CD4-positive, alpha-beta memory T cell (primary cell): ENCODE measurements around the gene REEP6. TPM values are rescaled to one million over a fixed set of nuclear protein-coding genes. Genes with fewer than 3 reads are reported as not detected.
A peak's percentile ranks its signal among the peaks of the same experiment; 100 is the strongest.

Experiments used
- CTCF ChIA-PET: fragments of 350-600 bp; sonication (Branson Sonifier 250); formaldehyde crosslinking; loops from one replicate; lab custom pipeline; 2021; ENCODE audit warnings: inconsistent platforms; ENCODE audit not compliant: partially characterized antibody; lab: Charles Lee
- POLR2A ChIA-PET: fragments of 350-600 bp; sonication (Branson Sonifier 250); formaldehyde crosslinking; loops from one replicate; lab custom pipeline; 2021; ENCODE audit not compliant: partially characterized antibody; lab: Charles Lee
- DNase-seq, 5 donors: peaks; one replicate each; pipeline versions ENCODE4 v3.0.0 to v3.0.0-alpha.2; 2020 to 2022; ENCODE audit warnings: mixed read lengths in 1 of 5
- H3K27ac ChIP-seq: one replicate; pipeline ENCODE4 v1.7.0; 2013; ENCODE audit warnings: low read depth, low read length
- H3K27me3 ChIP-seq: 2 replicates; pipeline ENCODE4 v1.7.0; 2013; ENCODE audit warnings: mild to moderate bottlenecking, low read length, moderate library complexity; ENCODE audit not compliant: insufficient read depth
- H3K36me3 ChIP-seq: 2 replicates; pipeline ENCODE4 v1.7.0; 2013; ENCODE audit warnings: mild to moderate bottlenecking, low read length, moderate library complexity; ENCODE audit not compliant: insufficient read depth
- H3K4me1 ChIP-seq: 2 replicates; pipeline ENCODE4 v1.7.0; 2013; ENCODE audit warnings: mild to moderate bottlenecking, low read length, moderate library complexity; ENCODE audit not compliant: insufficient read depth
- H3K4me3 ChIP-seq, 2 donors: one replicate each; pipeline ENCODE4 v1.7.0; 2013; ENCODE audit warnings: low read length in 2 of 2, mild to moderate bottlenecking in 1 of 2
- H3K9me3 ChIP-seq, 2 donors: one replicate each; pipeline ENCODE4 v1.7.0; 2013; ENCODE audit warnings: low read length in 2 of 2, control low read depth in 1 of 2; ENCODE audit not compliant: control insufficient read depth in 1 of 2
- H3K27ac Mint-ChIP-seq, 7 donors: one replicate each; pipeline ENCODE4 v1.8.0; 2020 to 2021; ENCODE audit warnings: mixed read lengths in 7 of 7, mild to moderate bottlenecking in 6 of 7, inconsistent platforms in 3 of 7, moderate library complexity in 3 of 7
- H3K27me3 Mint-ChIP-seq, 2 donors: one replicate each; pipeline ENCODE4 v1.8.0; 2020 to 2021; ENCODE audit warnings: mixed read lengths in 2 of 2
- H3K36me3 Mint-ChIP-seq, 2 donors: one replicate each; pipeline ENCODE4 v1.8.0; 2020 to 2021; ENCODE audit warnings: mixed read lengths in 2 of 2, inconsistent platforms in 1 of 2, mild to moderate bottlenecking in 1 of 2
- H3K4me1 Mint-ChIP-seq, 4 donors: one replicate each; pipeline ENCODE4 v1.8.0; 2020 to 2021; ENCODE audit warnings: mixed read lengths in 4 of 4, mild to moderate bottlenecking in 1 of 4
- H3K4me3 Mint-ChIP-seq, 8 donors: one replicate each; pipeline ENCODE4 v1.8.0; 2020 to 2021; ENCODE audit warnings: mixed read lengths in 8 of 8, mild to moderate bottlenecking in 7 of 8, moderate library complexity in 6 of 8, inconsistent platforms in 3 of 8
- H3K9me3 Mint-ChIP-seq, 8 donors: one replicate each; pipeline ENCODE4 v1.8.0; 2020 to 2021; ENCODE audit warnings: mixed read lengths in 8 of 8, mild to moderate bottlenecking in 5 of 8, inconsistent platforms in 3 of 8, moderate library complexity in 1 of 8
- intact Hi-C: fragments of 100-400 bp; cut with micrococcal nuclease; formaldehyde crosslinking; loops from one replicate; pipeline ENCODE4 v1.15.1; 2023
- polyA plus RNA-seq, 2 donors: library from polyadenylated mRNA; unstranded; fragments of 300-500 nt; fragmentation: Illumina TruSeq; gene quantifications; one replicate each; pipeline ENCODE4 v1.2.3, GENCODE V29; 2021
- total RNA-seq, 2 experiments: library from RNA; stranded (reverse); gene quantifications; one replicate each; pipeline ENCODE4 v1.2.3, GENCODE V29; 2021

The REEP6 gene
- total and polyA plus RNA-seq, 4 experiments from 2014 or later: 1.00 to 3.3 (median 2.9) TPM

GRCh38 chr19:1457031-1457739 is 33.8 kb upstream of the REEP6 start:
- Mint-ChIP-seq H3K27me3 (peaks cover 14 to 28% of the 10 kb centered on the region in 2 donors), H3K27ac (no peak overlapping the region), H3K4me1 (peaks cover 2 to 12% (median 7%) of the 10 kb centered on the region in 4 donors), H3K36me3 (no peaks in the 10 kb centered on the region), H3K4me3 (no peak overlapping the region), H3K9me3 (peaks cover 0 to 2% (median 0%) of the 10 kb centered on the region in 8 donors)
- no peaks in the 10 kb centered on the region for H3K9me3 ChIP-seq
- intact Hi-C loops: no loop called here
- no peak overlapping the region for H3K4me3 ChIP-seq
- H3K27me3 ChIP-seq: no peaks in the 10 kb centered on the region
- H3K4me1 ChIP-seq: peaks cover 17% of the 10 kb centered on the region
- ChIA-PET POLR2A (interaction anchor here (1.9 to 3.7 kb wide), 2 partner anchors 13 to 15 kb away, joined by 4 to 20 read pairs; no protein-coding TSS in a partner anchor), CTCF (no interaction called here)
- H3K27ac ChIP-seq: no peak overlapping the region
- no peak for DNase-seq
- H3K36me3 ChIP-seq: no peaks in the 10 kb centered on the region

DNA sequence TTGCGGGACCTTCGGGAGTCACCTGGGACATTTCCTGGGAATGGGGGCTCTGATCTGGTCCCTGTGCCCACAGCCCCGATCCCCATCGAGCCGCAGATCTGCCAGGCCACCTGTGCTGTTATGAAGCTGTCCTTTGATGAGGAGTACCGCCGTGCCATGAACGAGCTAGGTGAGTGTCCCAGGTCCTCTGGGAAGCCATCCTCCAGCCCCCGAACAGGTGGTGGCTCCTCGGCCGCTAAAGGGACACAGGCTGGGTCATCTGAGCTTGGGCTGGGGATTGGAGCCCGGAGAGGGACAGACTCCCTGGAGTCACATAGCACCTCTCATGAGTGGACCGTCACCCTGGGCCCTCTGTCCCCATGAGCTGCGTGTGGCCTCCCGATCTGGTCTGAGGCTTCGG is 33.1 kb upstream of the REEP6 start:
- Histone ChIP-seq H3K9me3 (no peaks in the 10 kb centered on the region), H3K4me1 (peaks cover 17% of the 10 kb centered on the region), H3K27me3 (no peaks in the 10 kb centered on the region), H3K4me3 (no peak overlapping the region), H3K27ac (no peak overlapping the region), H3K36me3 (no peaks in the 10 kb centered on the region)
- CTCF ChIA-PET: no interaction called here
- Mint-ChIP-seq H3K4me1 (peaks cover 2 to 12% (median 7%) of the 10 kb centered on the region in 4 donors), H3K9me3 (peaks cover 0 to 2% (median 0%) of the 10 kb centered on the region in 8 donors), H3K27me3 (peaks cover 13 to 27% of the 10 kb centered on the region in 2 donors), H3K36me3 (no peaks in the 10 kb centered on the region), H3K4me3 (no peak overlapping the region), H3K27ac (no peak overlapping the region)
- POLR2A ChIA-PET: no interaction called here
- DNase-seq: no peak
- intact Hi-C loops: no loop called here

- no peaks in the 10 kb centered on the region for H3K36me3 Mint-ChIP-seq
- intact Hi-C loops: no loop called here
- CTCF ChIA-PET: no interaction called here
Observed at GRCh38 chr19:1459479-1459878, 31.5 kb upstream of the REEP6 start.

GRCh38 chr19:1460033-1460995 is 30.7 kb upstream of the REEP6 start:
- H3K4me3 ChIP-seq: no peak overlapping the region
- intact Hi-C loops: no loop called here
- Mint-ChIP-seq H3K4me1 (peaks cover 0 to 6% (median 5%) of the 10 kb centered on the region in 4 donors), H3K36me3 (no peaks in the 10 kb centered on the region), H3K4me3 (no peak overlapping the region), H3K9me3 (peaks cover 0 to 2% (median 0%) of the 10 kb centered on the region in 8 donors), H3K27me3 (peaks cover 8 to 16% of the 10 kb centered on the region in 2 donors), H3K27ac (no peak overlapping the region)
- H3K9me3 ChIP-seq: no peaks in the 10 kb centered on the region
- CTCF ChIA-PET: no interaction called here
- no peaks in the 10 kb centered on the region for H3K27me3 ChIP-seq
- POLR2A ChIA-PET: no interaction called here
- H3K4me1 ChIP-seq: peaks cover 13% of the 10 kb centered on the region
- H3K36me3 ChIP-seq: no peaks in the 10 kb centered on the region
- DNase-seq: no peak
- H3K27ac ChIP-seq: no peak overlapping the region

More at GRCh38 chr19:1459479-1459878, 31.5 kb upstream of the REEP6 start:
- H3K36me3 ChIP-seq: no peaks in the 10 kb centered on the region
- Mint-ChIP-seq H3K4me1 (peaks cover 2 to 12% (median 6%) of the 10 kb centered on the region in 4 donors), H3K9me3 (peaks cover 0 to 2% (median 0%) of the 10 kb centered on the region in 8 donors), H3K27me3 (peaks cover 9 to 22% of the 10 kb centered on the region in 2 donors), H3K27ac (peak overlapping the region in 1 of 7 donors; percentile 59), H3K4me3 (no peak overlapping the region)
- H3K27ac ChIP-seq: no peak overlapping the region
- H3K27me3 ChIP-seq: no peaks in the 10 kb centered on the region
- DNase-seq: no peak
- POLR2A ChIA-PET: no interaction called here
- H3K9me3 ChIP-seq: no peaks in the 10 kb centered on the region
- no peak overlapping the region for H3K4me3 ChIP-seq
- peaks cover 17% of the 10 kb centered on the region for H3K4me1 ChIP-seq

- Mint-ChIP-seq H3K4me3 (no peak overlapping the region), H3K27me3 (peaks cover 4 to 11% of the 10 kb centered on the region in 2 donors), H3K4me1 (no peaks in the 10 kb centered on the region), H3K36me3 (no peaks in the 10 kb centered on the region), H3K27ac (no peak overlapping the region), H3K9me3 (no peaks in the 10 kb centered on the region)
- Histone ChIP-seq H3K4me3 (no peak overlapping the region), H3K4me1 (peaks cover 13% of the 10 kb centered on the region), H3K27me3 (no peaks in the 10 kb centered on the region), H3K9me3 (no peaks in the 10 kb centered on the region), H3K27ac (no peak overlapping the region), H3K36me3 (no peaks in the 10 kb centered on the region)
- intact Hi-C loops: no loop called here
- DNase-seq: no peak
- CTCF ChIA-PET: no interaction called here
- POLR2A ChIA-PET: no interaction called here
Observed at GRCh38 chr19:1461862-1462261, 29.1 kb upstream of the REEP6 start.

- Mint-ChIP-seq H3K4me1 (peaks cover 0 to 3% (median 0%) of the 10 kb centered on the region in 4 donors), H3K36me3 (no peaks in the 10 kb centered on the region), H3K4me3 (no peak overlapping the region), H3K9me3 (no peaks in the 10 kb centered on the region), H3K27ac (no peak overlapping the region), H3K27me3 (no peaks in the 10 kb centered on the region)
- Histone ChIP-seq H3K4me1 (peaks cover 39% of the 10 kb centered on the region), H3K36me3 (no peaks in the 10 kb centered on the region), H3K27me3 (no peaks in the 10 kb centered on the region), H3K4me3 (no peak overlapping the region), H3K9me3 (no peaks in the 10 kb centered on the region), H3K27ac (no peak overlapping the region)
- peak in 1 of 5 donors; percentile 31 for DNase-seq
- intact Hi-C loops: no loop called here
- ChIA-PET CTCF (interaction anchor here (0.7 to 1.2 kb wide), 4 partner anchors 13 to 40 kb away, joined by 3 read pairs; no protein-coding TSS in a partner anchor), POLR2A (interaction anchor here (1.3 kb wide), 1 partner anchor 10 kb away, joined by 4 read pairs; no protein-coding TSS in a partner anchor)
Observed at GRCh38 chr19:1465191-1466016, 25.6 kb upstream of the REEP6 start.
